NOMO-1 treated with DMSO at 0.1 percent for 48 hours (cell line): ENCODE measurements around the gene IQGAP3.
"Not testable (repeated sequence)": the region's sequence is repeated elsewhere in the genome, so short reads cannot be mapped to it uniquely, and the experiment has no call there.

ENCODE experiments used
- DNase-seq: peaks from one replicate; lab custom pipeline; 2025; ENCODE audit not compliant: unreplicated experiment; lab: John Stamatoyannopoulos, UW

IQGAP3 gene, protein sequence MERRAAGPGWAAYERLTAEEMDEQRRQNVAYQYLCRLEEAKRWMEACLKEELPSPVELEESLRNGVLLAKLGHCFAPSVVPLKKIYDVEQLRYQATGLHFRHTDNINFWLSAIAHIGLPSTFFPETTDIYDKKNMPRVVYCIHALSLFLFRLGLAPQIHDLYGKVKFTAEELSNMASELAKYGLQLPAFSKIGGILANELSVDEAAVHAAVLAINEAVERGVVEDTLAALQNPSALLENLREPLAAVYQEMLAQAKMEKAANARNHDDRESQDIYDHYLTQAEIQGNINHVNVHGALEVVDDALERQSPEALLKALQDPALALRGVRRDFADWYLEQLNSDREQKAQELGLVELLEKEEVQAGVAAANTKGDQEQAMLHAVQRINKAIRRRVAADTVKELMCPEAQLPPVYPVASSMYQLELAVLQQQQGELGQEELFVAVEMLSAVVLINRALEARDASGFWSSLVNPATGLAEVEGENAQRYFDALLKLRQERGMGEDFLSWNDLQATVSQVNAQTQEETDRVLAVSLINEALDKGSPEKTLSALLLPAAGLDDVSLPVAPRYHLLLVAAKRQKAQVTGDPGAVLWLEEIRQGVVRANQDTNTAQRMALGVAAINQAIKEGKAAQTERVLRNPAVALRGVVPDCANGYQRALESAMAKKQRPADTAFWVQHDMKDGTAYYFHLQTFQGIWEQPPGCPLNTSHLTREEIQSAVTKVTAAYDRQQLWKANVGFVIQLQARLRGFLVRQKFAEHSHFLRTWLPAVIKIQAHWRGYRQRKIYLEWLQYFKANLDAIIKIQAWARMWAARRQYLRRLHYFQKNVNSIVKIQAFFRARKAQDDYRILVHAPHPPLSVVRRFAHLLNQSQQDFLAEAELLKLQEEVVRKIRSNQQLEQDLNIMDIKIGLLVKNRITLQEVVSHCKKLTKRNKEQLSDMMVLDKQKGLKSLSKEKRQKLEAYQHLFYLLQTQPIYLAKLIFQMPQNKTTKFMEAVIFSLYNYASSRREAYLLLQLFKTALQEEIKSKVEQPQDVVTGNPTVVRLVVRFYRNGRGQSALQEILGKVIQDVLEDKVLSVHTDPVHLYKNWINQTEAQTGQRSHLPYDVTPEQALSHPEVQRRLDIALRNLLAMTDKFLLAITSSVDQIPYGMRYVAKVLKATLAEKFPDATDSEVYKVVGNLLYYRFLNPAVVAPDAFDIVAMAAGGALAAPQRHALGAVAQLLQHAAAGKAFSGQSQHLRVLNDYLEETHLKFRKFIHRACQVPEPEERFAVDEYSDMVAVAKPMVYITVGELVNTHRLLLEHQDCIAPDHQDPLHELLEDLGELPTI (N-terminal part only)

DNA sequence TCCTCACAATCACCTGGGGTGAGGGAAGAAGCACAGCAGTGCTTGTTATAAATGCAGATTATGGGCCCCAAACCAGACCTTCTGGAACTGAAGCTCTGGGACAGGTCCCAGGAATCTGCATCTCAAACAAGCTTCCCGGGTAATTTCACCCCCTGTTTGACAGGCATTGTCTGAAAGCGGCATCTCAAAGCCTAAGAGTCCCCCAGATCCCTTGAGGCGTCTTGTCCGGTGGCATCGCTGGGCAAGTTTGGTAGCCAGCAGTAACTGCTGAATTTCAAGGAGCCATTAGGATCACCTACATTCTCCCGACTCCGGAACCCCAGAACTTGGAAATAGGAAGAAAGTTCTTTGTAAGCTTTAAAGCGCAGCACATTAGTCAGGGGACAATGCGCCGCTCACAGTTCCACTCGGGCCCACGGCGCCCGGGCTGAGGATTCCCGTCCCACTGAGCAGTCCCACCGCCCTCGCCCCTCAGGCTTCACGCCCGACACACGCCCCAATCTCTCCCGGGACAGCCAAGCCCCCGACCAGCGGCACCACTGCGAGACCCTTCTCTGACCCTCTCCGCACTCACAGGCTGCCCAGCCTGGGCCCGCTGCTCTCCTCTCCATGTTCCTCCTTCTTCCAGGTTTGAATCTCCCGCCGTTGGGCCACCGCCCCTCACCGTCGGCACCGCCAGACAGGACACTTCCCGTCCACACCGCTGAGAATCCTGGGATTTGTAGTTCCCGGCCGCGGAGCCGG, at the start of gene IQGAP3:
IQGAP3 (minus strand) TSS at position 647 of the 744 bp plus-strand sequence; CDS start at position 611, 36 bp downstream.
- DNase-seq: peak; percentile 84

DNA sequence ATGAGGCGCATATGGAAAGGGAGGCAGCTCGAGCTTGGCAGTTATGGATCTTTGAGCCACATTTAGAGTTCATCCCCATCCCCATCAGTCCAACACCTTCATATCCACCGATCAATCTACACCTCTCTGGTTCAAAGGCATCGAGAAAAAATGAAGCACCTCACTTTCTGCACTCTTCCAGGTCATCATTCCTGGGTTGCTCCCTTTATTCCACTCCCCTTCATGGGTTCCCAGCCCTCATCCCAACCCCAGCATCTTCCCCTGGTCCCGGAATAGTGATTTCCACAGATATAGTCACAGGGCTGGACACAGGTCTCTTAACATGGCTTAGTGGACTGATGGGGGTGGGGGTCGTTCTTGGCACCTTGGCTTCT, 47.2 kb upstream of the IQGAP3 start:
- DNase-seq: no peak

- DNase-seq: no peak
Measured at GRCh38 chr1:156618853-156619581, 46.7 kb upstream of the IQGAP3 start, which contains the start of gene HAPLN2. TSS of gene HAPLN2 (plus strand) at chr1:156619415. CDS start at chr1:156623491, 4,076 bp downstream.

DNA sequence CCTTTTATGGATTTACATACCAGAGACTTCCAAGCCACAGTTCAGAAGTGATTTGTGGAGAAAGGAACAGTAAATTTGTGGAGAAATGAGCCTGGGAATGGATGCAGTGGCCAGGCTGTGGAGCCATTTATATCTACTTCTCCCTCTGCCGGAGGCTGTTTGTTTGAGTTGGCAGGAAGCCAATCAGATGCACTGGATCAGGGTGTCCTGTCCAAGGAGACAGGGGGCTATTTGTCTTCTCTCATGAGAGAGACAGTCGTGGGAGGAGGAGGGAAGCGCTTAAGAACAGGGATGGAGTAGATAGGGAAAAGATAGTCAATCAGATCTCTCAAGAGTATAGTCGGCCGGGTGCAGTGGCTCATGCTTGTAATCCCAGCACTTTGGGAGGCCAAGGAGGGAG, 44.1 kb upstream of the IQGAP3 start:
- DNase-seq: no peak

DNA sequence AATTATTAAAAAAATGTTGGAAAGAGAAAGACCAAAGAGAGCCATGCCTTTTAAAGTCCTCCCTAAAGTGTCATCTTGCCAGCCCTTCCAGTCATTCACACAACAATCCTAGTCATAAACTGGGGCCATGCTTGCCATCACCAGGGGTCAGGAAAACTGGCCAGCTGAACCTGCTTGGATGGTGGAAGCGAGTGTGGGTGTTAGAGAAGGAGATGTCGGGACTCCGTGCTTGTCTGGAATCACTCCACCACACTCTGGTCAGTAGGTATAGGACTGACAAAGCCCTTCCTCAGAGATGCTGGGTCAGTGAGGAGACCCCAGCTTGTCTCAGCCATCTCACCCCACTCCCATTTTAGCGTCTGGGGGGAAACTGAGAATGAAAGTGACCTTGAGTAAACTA, 43.6 kb upstream of the IQGAP3 start:
- DNase-seq: no peak

GRCh38 chr1:156612666-156613065, 40.3 kb upstream of the IQGAP3 start:
- peak; percentile 32 for DNase-seq

DNA sequence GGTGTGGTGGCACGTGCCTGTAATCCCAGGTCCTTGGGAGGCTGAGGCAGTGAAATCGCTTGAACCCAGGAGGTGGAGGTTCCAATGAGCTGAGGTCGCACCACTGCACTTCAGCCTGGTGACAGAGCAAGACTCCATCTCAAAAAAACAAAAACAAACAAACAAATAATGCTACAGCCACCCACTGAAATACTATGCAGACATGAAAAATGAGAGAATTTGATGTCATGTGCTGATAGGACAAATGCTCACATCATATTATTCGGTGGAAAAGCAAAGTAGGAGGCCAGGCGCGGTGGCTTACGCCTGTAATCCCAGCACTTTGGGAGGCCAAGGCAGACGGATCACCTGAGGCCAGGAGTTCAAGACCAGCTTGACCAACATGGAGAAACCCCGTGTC, 37.7 kb upstream of the IQGAP3 start:
- DNase-seq: not testable (repeated sequence)

DNA sequence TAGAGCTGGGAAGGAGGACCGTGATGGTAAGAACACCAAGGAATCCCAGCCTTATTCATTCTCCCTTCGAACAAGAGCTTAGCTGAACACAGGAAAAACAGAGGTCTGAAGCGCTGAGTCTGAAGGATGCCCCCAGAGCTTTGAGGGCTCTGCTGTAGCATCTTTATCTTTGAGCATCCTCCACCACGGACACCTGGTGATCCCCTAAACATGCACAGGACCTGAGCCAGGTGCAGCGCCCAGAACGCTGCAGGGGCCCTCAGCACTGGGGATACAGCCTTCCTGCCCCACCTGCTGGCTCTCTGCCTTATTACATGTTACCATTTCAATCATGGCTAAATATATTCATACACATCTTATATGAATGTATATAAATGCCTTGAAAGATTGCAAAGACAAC, 36.6 kb upstream of the IQGAP3 start:
- DNase-seq: peak; percentile 26

DNA sequence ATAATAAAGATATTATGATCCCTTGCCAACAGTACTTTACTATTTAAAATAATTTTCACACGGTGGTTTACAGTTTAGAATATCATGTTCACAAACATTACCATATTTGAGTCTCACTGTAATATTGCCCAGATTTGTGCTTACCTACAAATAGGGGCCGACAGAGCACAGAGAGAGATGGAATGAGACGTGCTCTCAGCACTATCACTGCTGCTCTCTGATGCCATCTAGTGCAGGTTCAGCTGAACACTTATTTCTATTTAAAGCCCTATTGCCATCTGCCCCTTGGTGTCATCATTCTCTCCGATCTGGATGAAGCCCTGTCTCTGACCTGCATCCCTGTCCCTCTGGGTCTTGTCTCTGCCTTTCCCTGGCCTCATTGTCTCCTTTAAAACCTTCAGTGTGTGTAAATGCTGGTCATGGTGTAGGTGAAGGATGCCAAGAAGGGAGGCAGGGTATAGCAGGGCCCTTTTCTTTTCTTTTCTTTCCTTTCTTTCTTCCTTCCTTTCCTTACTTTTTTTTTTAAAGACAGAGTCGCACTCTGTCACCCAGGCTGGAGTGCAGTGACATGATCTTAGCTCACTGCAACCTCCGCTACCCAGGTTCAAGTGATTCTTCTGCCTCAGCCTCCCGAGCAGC, 35.8 kb upstream of the IQGAP3 start:
- DNase-seq: peak; percentile 89

DNA sequence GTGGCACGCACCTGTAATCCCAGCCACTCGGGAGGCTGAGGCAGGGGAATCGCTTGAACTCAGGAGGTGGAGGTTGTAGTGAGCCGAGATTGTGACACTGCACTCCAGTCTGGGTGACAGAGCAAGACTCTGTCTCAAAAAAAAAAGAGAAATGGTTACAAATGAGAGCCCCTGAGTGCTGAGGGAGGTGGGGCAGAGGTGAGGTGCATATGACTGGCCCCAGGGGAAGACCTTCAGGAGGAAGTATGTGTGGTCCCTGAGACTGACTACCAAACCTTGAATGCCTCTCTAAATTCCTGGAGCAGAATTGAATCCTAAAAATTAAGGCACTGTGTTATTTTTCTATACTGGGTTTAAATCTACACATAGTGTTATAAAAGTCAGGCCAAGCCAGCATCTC, 35.0 kb upstream of the IQGAP3 start:
- DNase-seq: not testable (repeated sequence)

GRCh38 chr1:156602557-156602993, 30.2 kb upstream of the IQGAP3 start:
- no peak for DNase-seq

- DNase-seq: no peak
Measured at GRCh38 chr1:156601892-156602291, 29.5 kb upstream of the IQGAP3 start.

DNA sequence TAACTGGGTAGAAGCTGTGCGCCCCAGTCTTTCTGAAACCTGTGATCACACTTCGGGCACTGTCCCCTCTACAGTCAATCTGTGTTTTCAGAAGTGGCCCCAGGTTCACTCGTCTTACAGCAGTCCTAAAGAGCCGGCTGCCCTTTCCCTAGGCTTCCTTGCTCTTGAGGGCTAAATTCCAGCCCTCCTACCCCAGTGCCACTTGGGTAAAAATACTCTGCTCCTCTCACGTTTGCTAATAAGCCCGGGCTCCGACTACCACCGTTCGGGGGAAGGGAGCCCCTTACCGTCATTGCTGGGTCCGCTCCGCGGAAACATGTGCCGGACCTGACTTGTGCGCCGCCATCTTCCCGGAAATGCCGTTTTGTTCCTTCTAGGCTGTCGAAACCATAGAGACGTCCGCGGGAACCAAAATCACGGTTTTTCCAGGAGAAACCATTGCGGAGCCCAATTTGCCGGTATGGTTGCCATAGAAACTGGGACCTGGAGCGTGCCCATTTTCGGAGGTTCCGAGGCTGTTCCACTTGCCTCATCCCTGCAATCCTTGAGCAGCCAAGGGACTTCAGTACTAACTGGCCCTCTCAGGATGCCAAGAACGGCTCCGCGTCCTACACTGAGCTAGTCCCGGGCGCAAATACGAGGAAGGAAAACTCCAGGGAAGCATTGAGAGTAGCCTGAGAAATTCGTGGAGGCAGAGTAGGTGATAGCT, 28.9 kb upstream of the IQGAP3 start, which contains the start of gene GPATCH4:
GPATCH4 (minus strand) TSS at position 358 of the 709 bp plus-strand sequence.
- DNase-seq: peak; percentile 69

GRCh38 chr1:156600733-156601121, 28.4 kb upstream of the IQGAP3 start:
- no peak for DNase-seq

DNA sequence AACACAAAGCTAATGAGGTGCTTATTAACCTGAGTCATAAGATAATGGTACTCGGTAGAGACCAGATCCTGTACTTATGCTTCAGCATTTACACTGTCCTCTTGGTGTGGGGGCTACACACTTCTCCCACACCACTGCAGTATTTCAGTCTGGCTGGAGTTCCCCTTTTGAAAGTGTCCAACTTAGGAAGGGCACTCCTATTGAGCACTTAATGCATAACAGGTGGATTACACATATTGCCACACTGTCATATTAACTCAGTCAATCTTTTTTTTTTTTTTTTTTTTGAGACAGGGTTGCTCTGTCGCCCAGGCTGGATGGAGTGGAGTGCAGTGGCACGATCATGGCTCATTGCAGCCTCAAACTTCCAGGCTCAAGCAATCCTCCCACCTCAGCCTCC, 27.4 kb upstream of the IQGAP3 start:
- DNase-seq: peak; percentile 76

GRCh38 chr1:156598731-156599432, 26.5 kb upstream of the IQGAP3 start:
- no peak for DNase-seq

DNA sequence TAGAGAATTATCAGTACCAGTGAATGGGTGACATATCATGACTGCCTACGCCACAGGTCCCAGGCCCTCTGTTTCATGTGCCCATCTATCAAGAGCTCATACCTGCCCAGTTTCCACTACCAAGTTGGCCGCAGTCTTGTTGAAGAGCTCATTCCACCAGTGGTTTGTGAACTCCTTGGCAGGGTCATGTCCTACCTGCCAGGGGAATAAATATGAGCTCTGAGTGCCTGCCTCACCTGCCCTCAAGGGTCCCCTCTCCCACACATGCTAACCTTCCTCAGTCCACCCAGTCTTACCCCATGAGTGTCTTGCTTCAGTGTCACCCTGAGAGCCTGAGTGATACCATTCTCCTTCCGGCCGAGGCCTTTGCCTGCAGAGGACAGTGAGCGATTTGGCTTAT, 25.8 kb upstream of the IQGAP3 start:
- no peak for DNase-seq

- DNase-seq: no peak
Measured at GRCh38 chr1:156596426-156596825, 24.1 kb upstream of the IQGAP3 start.
